Fibroblast of the conjunctiva (primary cell): ENCODE data around the gene SLC23A2.

ENCODE experiments used
- DNase-seq: peaks from one replicate; pipeline ENCODE4 v3.0.0-alpha.2; 2010; ENCODE audit warnings: low read depth

The SLC23A2 gene

DNA sequence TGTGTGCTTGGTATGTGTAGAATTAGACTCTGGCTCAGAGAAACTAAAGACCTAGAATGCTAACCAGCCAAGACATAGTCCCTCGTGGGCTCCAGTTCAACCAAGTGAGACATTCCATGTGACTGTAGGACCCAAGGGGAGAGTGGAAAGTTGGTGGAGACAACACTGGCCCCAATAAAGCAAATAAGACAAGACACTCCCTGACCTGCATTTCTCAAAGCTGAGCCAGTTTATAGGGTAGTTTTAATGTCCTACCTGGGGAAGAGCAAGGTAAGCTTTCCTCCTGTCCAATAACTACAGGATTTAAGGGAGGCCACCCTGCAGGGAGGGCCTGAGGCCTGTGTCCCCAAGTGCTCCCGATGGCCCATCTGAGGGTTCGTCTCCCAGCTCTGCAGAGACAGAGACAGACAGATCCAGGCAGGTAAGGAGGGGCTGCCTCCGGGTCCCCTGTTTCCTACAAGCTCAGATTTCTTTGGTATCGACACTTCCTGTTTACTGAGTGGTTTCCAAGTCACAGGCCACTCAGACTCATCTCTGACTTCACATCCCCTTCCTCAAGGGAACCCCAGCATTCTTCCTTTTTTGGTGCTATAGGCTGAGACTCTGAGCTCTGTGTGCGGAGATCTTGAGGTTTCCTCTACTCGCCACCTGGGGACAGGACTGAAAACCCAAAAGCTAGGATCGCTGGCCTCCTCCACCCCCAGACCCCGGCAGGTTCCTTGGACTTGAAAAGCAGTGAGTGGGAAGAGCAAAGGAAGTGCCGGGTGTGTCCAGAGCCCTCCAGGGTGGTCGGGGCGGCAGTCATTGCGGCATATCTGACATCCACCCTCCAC is 187.2 kb downstream of the SLC23A2 start:
- DNase-seq = no peak

DNA sequence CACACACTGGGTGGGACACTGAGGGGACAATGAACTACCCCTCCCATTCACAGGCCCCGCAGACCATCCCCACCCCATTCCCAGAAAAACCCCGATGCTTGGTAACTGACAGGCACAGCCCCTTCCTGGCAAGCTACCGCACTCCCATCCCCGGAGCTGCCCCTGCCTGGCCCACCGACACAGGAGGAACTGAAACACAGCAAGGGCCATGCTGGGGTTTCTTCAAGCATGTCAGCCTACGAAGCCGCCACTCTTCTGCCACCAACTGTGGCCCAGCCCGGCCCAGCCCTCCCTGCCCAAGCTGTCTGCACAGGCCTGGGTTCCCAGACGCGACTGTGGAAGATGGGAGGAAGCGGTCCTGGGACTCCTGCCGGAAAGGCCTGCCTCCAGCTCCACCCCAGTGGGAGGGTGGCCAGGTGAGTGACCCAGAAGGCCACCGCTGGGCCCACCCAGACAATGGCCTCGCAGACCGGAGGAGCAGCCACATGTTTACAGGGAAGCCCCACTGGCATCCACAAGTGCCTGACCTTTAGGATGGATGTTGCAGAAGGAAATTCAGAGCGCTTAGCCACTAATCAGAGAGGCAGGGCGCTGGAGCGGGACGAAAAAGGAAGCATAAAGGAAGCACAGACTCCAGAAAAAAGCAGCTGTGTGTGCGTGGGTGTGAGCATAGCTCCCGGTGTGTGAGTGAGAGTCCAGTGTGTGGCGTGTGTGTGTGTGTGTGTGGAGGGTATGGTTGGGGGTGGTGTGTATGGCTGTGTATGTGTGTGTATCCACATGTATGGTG is 188.0 kb downstream of the SLC23A2 start:
- DNase-seq = no peak

DNA sequence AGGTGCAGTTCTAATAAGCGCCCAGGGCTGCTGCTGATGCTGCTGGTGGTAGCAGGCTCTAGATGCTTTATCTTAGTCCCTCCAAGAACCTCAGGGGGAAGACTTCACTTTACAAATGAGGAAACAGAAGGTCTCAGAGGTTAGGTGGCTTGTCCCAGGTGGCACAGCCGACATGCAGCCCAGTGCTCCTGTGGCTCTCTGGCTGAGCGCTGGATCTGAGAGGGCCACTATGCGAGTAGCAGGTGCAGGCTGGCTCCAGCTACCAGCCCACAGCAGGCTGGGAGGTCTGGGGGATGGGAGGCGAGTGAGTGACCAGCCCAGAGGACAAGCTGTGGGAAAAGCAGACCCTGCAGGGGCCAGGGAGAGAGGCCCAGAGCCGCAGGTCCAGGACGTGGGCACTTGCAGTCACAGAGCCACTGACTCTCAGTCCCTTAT is 188.7 kb downstream of the SLC23A2 start:
- no peak for DNase-seq

DNA sequence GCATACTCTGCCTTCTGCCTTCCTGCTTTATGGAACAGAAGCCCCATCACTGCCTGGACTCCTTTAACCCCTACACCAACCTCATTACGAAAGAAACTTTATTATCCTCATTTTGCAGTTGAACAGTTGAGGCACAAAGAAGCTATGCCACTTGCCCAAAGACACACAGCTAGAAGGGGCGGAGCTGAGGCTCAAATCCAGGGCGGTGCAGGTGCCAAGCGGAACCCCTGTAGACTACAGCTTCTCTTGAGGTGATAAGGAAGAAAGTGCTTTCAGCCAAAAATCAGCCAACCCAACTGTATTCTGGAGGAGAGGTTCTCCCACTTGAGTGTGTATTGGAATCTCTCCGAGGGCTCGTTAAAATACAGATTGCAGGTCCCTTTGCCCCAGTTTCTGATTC is 189.1 kb downstream of the SLC23A2 start:
- DNase-seq = no peak

DNA sequence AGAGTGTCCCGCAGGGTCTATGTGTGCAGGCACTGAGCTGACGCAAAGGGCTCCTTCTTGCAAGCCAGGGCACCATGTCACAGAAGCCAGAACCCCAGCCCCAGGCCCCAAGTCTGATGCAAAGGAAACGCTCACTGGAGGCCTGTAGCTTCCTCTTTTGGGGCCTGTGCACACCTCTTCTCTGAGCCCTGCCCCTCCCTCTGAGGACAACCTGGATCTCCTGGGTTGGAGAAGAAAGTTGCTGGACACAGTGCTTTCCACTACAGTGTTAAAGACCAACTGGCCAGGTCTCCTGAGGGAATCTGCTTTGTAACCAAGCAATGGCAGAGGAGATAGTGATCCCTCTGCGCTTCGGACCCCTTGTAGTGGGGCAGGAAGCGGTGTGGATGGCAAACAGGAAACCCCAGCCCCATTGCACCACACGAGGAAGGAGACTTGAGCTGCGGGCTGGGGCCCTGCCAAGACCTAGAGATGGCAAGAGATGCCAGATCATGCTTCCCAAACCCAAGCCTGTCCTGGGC is 189.6 kb downstream of the SLC23A2 start:
- no peak for DNase-seq

DNA sequence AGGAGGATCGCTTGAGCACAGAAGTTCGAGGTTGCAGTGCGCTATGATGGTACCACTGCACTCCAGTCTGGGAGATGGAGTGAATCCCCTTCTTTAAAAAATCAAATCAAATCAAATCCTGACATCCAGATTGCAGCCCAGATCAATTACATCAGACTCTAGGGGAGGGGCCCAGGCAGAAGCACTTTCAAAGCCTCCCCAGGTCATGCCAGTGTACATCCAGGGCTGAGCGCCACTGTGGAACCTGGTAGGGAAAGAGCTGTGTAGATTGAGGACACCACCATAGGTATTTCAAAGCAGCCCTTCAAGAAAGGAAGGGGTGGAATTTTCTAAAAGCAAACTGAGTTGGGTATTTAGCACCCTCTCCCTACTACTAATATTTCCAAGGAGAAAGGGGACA is 190.1 kb downstream of the SLC23A2 start:
- DNase-seq = no peak

DNA sequence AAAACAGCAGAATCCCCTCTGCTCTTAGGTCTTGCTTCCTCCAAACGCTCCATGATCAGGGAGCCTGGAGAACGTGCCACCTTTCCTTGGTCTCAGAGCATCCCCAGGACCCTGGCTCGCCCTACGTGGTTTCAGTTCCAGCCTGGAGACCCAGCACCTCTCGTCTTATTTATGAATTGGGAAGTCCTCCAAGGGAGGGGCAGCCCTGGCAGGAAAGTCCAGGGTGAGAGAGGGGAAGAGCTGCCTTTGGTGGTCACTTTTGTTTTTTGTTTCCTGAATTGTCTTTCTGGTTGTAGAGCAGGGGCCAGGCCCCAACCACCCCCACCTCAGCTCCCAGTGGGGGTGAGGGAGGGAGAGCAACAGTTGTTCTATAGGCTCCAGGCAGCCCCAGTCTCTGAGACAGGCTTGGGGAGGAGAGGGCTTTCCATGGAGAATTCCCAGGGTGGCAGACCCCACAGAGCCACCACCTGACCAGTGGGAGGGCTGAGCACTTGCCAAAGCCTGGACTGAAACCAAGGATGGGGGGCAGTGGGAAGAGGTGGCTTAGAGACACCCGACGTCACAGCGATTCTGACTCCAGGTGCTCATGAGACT is 190.8 kb downstream of the SLC23A2 start:
- DNase-seq = no peak

DNA sequence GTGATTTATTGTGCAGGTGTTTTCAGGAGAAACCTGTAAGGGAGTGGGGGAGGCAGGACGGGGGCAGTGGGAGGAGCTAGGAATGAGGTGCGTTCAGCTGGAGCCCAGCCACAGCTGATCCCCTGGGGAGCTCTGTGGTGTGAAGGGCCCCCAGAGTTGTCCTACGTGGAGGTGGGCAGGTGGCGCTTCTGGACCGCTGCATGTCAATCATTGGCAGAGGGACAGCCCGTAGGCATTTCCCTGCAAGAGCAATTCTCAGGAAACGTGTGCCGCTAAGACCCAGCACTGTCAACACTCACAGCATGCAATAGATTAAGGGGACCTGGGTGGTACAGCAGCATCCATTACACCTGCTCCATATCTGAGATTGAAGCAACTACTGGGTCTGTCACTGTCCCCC is 191.6 kb downstream of the SLC23A2 start:
- no peak for DNase-seq

DNA sequence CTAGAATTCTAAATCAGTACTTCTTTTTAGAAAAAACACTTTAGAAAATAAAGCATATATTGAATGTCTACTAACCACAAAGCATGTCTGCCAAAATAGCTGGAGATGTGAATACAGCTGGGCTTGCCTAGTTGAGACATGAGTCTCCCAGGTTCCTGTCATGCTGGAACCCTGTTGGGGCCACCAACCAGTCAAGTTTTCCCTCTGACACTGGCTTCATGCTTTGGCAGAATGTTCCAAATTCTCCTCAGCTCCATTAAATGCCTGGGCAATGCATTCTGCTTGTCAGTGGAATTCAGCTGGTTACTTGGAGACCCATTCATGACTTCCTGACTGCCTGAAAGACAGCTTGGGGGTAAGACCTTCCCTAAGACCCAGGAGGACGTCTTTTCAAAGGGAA is 192.4 kb downstream of the SLC23A2 start:
- no peak for DNase-seq

DNA sequence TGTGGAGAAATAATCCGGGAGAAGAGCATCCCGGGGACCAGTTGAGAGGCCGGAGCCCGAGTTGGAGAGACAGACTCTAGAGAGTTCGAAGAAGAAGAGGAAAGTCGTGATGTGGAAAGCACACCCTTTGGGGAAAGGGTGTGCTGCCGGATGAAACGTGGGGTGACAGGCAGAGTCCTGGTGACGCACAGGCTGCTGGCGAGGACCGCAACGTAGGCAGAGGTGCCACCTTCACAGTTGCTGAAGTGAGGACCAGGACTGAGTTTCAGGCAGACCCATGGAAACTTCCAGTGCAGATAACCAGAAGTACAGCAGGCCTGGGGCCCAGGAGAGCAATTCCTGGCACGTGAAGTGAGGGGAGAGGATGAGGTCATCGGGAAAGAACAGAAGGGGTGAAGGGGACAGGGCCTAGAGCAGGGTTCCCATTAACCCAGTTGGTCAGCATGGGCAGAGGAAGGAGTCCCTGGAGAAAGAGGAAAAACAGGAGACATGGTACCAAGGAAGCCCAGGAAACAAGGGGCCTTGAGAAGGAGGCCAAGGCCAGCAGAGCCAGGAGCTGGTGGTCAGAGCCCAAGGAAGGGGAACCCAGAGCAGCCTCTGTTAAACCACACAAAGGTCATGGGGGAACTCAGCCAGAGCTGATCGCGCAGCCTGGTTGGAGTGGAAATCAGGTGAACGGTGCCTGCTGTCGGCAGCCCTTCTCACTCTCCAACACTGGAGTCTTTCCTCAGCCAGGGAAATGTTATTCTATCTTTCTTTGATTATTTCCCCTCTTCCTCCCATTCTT is 195.5 kb downstream of the SLC23A2 start:
- no peak for DNase-seq

DNA sequence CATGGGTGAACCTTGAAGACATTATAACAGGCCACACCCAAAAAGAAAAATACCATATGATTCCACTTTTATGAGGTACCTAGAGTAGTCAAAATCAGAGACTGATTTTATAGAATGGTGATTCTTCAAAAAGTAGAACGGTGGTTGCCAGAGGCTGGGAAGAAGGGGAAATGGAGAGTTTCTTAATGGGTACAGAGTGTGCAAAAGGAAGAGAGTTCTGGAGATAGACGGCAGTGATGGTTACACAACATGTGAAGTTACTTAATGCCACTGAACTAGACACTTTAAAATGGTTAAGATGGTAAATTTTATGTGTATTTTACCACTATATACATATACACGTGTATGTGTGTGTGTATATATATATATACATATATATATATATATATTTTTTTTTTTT is 198.8 kb downstream of the SLC23A2 start:
- no peak for DNase-seq
